Memory B cell (primary cell): ENCODE measurements around the gene ADD2.

Source experiments
- ATAC-seq: fragments of 150-1000 bp; cut with Tn5 transposase; 2 replicates; pipeline ENCODE4 v1.10.0; 2021; ENCODE audit warnings: low read depth, mild to moderate bottlenecking, moderate library complexity
- DNase-seq, 2 donors: peaks; one replicate each; pipeline ENCODE4 v3.0.0; 2022; ENCODE audit warnings: low spot score in 2 of 2
- H3K27ac Mint-ChIP-seq: one replicate; pipeline ENCODE4 v1.8.0; 2022; ENCODE audit warnings: mild to moderate bottlenecking, moderate library complexity, mixed read lengths
- H3K27me3 Mint-ChIP-seq: one replicate; pipeline ENCODE4 v1.8.0; 2022; ENCODE audit warnings: mixed read lengths
- H3K36me3 Mint-ChIP-seq: one replicate; pipeline ENCODE4 v1.8.0; 2022; ENCODE audit warnings: mild to moderate bottlenecking, mixed read lengths
- H3K4me1 Mint-ChIP-seq: one replicate; pipeline ENCODE4 v1.8.0; 2022; ENCODE audit warnings: mixed read lengths
- H3K4me3 Mint-ChIP-seq: one replicate; pipeline ENCODE4 v1.8.0; 2022; ENCODE audit warnings: mild to moderate bottlenecking, moderate library complexity, mixed read lengths
- H3K9me3 Mint-ChIP-seq: one replicate; pipeline ENCODE4 v1.8.0; 2022; ENCODE audit warnings: mixed read lengths

Gene ADD2

DNA sequence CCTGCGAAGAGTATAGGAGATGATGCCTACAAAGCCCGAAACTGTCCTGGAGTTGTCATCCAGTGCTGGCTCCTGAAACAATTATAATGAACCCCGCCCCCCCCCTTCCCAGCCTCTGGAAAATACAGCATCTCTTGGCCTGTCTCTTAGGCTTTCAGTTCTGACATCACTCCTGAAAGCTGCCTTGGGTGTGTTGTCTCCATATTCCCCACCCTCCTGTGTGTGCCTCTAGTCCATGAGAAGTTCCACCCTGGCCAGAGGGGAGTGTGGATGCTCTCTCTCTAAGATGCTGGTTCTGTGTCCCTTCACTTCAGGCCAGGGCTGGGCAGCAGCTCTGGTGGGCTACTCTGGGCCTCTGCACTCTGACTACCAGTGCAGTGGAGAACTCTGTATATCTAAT lies 155.4 kb downstream of the ADD2 start:
- ATAC-seq: no peak
- Mint-ChIP-seq H3K4me1 (no peaks in the 10 kb centered on the region), H3K9me3 (no peaks in the 10 kb centered on the region), H3K4me3 (no peak overlapping the region), H3K36me3 (no peaks in the 10 kb centered on the region), H3K27ac (no peak overlapping the region), H3K27me3 (peaks cover 12% of the 10 kb centered on the region)
- DNase-seq: no peak

DNA sequence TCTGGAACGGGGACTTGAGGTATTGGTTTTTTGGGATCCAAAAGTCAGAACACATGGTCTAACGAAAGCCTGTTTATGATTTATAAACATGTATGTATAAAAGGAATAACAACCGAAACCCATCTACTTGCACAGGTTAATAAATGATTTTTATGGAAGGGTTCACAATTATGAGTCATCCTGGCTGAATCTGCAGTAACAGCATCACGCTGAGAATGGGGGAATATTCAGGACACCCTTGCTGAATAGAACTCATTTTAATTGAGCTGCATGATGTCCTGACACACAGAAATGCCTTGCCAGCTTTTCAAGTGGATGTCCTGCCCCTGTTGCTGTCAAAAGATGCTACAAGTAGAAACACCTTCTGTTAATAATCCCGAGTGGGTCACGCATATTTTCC lies 159.6 kb downstream of the ADD2 start:
- Mint-ChIP-seq H3K4me1 (no peaks in the 10 kb centered on the region), H3K27me3 (peaks cover 20% of the 10 kb centered on the region), H3K27ac (no peak overlapping the region), H3K4me3 (no peak overlapping the region), H3K36me3 (no peaks in the 10 kb centered on the region), H3K9me3 (no peaks in the 10 kb centered on the region)
- DNase-seq (no peak), ATAC-seq (no peak)

DNA sequence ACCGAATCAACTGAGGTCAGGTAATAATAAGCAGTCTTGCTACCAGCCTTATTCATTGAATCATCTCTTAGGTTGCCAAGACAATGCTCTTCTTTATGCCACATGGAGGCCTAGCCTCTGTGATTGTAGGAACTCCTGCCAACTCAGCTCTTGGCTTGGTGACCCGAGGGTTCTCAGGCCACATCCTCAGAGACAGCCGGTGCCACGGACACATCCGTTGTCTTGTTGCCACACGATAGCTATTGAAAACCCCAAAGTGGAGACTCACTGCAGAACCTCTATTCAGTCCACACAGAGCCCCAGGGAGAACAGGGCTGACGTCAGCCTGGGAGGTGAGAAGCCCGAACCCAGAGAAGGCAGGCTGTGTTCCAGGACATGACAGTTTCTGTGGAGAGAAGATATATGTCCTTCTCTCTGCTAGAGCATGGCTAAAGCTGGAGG lies 160.9 kb downstream of the ADD2 start:
- H3K27ac Mint-ChIP-seq: no peak overlapping the region
- no peaks in the 10 kb centered on the region for H3K4me1 Mint-ChIP-seq
- no peak for DNase-seq
- ATAC-seq: no peak
- H3K36me3 Mint-ChIP-seq: no peaks in the 10 kb centered on the region
- no peaks in the 10 kb centered on the region for H3K9me3 Mint-ChIP-seq
- no peak overlapping the region for H3K4me3 Mint-ChIP-seq
- H3K27me3 Mint-ChIP-seq: peaks cover 20% of the 10 kb centered on the region
